ENCODE results near the gene DPM1.
A peak's percentile ranks its signal among the peaks of the same experiment; 100 is the strongest.

Gene DPM1

DNA sequence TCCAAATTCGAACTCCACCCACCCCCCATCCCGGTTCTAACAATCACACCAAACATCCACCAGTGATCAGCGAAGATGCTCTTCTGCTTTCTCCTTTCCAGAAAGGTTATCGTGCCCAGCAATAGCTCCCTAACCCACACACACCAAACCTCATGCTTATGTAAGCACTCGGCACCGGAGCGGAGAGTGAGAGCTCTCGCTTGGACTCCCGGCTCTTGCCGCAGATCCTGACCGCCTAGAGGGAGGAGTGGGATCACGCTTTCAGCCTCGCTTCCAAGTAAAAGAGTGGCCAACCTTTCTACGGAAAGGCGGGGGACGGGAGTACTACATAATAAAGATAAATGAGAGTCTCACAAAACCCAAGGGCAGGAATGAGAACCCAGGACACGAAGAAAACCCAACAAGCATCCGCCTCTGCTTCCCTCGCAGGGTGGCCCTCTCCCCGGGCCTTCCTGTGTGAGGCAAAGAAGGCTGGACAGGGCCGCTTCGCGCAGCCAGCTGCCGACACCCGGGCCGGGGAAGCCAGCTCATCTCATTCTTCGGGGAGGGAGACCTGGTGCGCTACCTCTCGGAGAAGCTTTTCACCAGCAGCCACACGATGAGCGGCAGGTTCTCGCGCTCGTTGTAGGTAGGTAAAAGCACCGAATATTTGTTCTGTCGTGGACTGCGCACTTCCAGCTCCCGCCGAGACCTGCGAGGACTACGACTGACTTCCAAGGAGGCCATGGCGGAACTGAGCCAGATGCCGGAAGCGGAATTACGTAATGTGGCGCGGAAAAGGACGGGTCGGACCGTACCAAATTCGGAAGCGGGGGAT lies at the start of gene DPM1:
DPM1 (minus strand) TSS at position 735 of the 817 bp plus-strand sequence; CDS start at position 726, 9 bp downstream.
- H3K4me3 ChIP-seq, result peak within 1 kb of the TSS; percentile 73 to 95 (median 91)
- peak within 1 kb of the TSS; percentile 70 to 98 (median 94) for H3K27ac ChIP-seq

DNA sequence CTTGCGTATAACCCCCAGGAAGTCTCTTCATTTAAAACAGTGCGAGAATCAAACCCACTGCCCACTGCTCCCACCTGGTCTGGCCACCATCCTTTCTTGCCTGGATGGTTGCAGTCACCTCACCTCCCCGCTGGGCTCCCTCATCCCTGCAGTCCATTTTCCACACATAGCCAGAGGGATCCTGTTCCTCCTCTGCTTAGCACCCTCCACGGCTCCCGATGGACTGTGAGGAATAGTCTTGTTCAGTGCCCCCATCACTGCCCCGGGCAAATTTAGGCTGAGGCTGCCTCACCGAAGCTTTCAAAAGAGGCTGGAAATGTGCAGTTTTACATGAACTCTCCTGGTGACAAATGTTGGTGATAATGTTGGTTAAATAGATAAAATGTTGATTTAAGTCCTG lies 46.9 kb upstream of the DPM1 start:
- no peak overlapping the region for H3K27ac ChIP-seq
- H3K4me3 ChIP-seq, result no peak overlapping the region

- H3K27ac ChIP-seq, result no peak overlapping the region
- H3K4me3 ChIP-seq, result no peak overlapping the region
Measured at GRCh38 chr20:51004781-51005180, 46.4 kb upstream of the DPM1 start.

GRCh38 chr20:51004305-51004727 lies 46.0 kb upstream of the DPM1 start:
- Histone ChIP-seq H3K27ac (no peak overlapping the region), H3K4me3 (no peak overlapping the region)

DNA sequence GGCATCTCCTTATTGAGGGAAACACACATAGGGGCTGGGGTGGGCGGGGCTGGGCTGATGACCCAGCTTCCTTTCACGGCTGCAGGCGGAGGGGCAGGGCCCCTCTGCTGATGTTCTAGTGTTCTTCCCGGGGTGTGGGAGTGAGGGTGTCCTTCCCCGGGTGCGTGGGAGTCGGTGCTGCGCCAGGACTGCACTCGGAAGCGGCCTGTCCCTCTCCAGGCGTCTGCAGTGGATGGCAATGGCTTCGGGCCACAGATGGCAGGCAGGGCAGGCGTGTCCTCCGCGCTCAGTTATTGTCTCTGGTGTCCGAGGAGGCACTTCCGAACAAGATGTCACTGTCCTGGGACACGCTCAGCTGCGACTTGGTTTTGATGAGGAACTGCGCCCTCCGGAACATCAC lies 45.4 kb upstream of the DPM1 start:
- Histone ChIP-seq H3K4me3 (no peak overlapping the region), H3K27ac (no peak overlapping the region)

DNA sequence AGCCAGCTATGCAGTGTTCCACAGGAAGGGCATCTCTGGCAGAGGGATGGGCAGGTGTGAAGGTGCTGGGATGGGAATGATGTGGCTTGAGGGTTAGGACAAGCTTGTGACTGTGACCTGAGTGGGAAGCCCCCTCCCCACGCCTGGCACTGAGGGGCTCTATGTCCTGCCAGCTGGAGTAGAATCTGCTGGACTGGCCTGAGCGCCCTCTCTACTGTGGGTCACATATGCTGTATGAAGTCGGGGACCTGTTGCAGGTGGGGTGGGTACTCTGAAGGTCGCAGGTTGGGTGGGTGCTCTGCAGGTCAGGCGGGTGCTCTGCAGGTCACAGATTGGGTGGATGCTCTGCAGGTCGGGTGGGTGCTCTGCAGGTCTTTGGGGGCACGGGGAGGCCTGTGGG lies 44.3 kb upstream of the DPM1 start:
- Histone ChIP-seq H3K4me3 (no peak overlapping the region), H3K27ac (no peak overlapping the region)

- H3K27ac ChIP-seq, result no peak overlapping the region
- H3K4me3 ChIP-seq, result no peak overlapping the region
Measured at GRCh38 chr20:51001430-51002265, 43.3 kb upstream of the DPM1 start.

GRCh38 chr20:50999355-50999754 lies 41.0 kb upstream of the DPM1 start:
- Histone ChIP-seq H3K27ac (no peak overlapping the region), H3K4me3 (no peak overlapping the region)

DNA sequence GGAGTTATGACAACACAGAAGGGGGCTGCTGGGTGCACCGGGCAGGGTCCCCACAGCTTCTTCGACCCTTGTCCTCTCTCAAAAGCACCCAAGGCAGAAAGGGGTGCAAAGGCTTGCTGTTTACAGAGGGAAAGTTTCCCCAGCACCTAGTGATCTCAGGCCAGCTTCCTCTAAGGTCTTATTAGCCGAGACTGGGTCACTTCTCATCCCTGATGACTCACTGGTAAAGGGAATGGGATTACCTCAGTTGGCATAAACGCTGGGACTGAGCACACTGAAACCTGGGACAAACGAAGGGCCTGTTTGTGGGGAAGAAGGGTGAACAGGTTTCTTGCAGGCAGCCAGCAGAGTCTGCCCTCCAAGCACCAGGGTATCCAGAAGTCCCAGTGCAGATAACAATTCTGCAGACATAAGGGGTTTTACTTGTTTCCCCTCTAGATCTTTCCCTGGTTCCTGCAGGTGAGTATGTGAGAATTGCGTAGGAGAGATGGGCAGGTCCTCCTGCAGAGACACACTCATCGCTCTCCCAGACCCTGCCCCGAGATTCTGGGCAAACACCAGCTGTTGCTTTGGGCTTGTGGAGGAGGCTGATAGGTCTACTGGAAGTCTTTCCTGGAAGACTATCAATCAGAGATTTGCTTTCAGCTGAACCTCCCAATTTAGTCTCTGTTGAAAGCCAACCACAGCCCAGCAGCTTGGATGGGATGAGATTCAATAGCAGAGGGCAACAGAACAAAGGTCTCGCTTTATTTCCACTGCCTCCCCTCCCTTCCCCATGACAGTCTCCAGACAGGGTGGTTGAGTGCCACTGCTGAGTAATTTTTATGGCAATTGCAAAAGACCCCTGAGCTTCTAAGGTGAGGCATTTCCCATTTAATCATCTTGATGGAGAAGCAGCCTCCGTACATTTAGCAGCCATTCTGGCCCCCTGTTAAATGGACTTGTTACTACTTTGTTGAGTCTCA lies 38.9 kb upstream of the DPM1 start:
- no peak overlapping the region for H3K27ac ChIP-seq
- H3K4me3 ChIP-seq, result no peak overlapping the region

GRCh38 chr20:50995506-50995905 lies 37.2 kb upstream of the DPM1 start:
- Histone ChIP-seq H3K27ac (no peak overlapping the region), H3K4me3 (no peak overlapping the region)

DNA sequence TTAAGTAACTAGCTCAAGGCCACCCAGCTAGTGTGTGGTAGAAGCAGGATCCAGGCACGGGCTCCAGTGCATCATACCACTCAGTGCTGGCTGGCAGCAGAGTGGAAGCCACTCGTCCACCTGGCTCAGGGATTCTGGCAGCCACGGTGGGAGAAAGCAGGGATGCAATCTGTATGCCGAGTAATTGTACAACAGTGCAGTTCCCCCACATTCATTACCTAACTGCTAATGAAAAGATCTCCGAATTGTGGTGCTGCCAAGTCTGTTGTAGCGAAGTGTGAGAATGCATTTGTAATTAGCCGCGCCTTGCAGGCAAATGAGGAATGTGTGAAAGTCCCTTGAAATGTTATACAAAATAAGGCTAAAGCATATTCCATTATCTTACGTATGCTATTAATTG lies 35.5 kb upstream of the DPM1 start:
- Histone ChIP-seq H3K4me3 (no peak overlapping the region), H3K27ac (no peak overlapping the region)

DNA sequence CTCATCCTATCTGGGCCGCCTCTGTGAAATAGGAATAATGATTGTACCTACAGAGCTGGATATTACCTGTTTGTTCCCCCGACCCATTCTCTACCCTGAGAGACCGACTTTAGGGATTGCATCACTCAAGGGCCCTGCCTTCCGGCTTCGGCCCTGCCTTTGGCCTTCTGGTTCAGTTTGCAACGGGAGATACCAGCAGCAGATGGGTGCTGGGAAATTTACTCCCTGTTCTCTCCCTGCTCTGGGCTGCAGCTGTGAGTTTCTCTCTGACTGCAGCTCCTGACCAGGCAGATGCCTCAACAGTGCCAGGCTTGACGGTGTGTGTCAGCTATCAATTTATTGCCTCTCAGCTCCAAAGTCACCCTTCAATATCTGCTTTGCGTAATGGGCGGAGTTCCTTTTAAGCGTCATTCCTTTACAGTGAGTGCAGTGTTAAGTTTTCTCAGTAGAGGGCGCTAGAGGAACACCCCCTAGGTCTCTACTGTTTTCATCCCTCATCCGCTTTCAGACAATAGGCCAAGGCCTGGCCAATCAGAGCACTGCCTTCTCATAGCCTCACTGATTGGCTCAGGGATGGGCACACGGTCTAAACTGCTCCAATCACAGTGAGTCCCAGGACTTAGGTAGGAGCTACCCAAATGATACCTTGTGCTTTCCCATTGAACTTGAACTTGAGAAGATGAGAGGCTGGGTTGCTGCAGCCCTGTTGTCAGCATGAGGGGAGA lies 34.6 kb upstream of the DPM1 start:
- H3K4me3 ChIP-seq, result no peak overlapping the region

DNA sequence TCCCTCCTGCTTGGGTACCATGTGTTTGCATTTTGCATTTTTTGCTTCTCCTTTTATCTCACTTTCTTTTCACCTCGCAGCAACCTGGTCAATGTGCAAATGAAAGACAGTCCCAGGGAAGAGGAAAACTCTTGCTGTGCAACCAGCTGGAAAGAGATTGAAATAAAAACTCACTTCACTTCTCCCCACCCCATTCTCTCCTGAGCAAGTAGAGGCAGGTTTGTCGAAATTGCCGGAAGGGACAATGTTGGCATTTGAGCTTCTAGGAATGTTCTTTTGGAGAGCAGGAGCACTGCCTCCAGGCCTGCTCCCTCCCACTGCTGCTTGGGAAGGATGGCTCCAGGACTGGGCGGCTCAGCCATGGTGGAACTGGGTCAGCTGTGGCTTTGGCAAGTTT lies 34.0 kb upstream of the DPM1 start:
- Histone ChIP-seq H3K4me3 (no peak overlapping the region), H3K27ac (no peak overlapping the region)

More for the DNA sequence above, 34.6 kb upstream of the DPM1 start:
- H3K27ac ChIP-seq, result no peak overlapping the region

DNA sequence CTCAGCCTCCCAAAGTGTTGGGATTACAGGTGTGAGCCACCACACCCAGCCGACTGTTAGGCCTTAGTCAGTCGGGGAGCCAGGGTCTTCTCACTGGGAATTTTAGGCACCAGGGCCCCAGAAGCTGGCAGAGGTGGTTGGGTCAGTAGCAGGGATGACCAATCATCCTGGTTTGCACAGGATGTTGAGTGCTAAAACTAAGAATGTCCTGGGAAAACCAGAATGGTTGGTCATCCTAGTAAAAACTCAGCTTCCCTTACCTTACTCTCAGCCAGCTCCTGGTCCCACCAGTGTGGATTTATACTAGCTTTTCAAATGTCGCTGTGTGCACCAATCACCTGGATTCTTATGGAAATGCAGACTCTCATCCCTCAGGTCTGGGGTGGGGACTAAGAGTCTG lies 32.7 kb upstream of the DPM1 start:
- no peak overlapping the region for H3K4me3 ChIP-seq
- H3K27ac ChIP-seq, result no peak overlapping the region

GRCh38 chr20:50987493-50988210 lies 29.3 kb upstream of the DPM1 start:
- H3K4me3 ChIP-seq, result no peak overlapping the region
- no peak overlapping the region for H3K27ac ChIP-seq

DNA sequence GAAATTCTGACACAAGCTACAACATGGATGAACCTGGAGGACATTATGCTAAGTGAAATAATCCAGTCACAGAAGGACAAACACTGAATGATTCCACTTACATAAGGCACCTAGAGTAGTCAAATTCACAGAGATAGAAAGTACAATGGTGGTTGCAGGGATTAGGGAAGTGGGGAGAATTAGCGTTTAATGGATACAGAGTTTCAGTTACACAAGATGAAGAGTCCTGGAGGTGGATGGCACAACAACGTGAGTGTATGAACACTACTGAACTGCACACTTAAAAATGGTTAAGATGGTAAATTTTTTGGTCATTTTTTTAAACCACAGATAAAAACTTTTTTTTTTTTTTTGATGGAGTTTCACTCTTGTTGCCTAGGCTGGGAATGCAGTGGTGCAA lies 25.0 kb upstream of the DPM1 start:
- H3K4me3 ChIP-seq, result no peak overlapping the region
- H3K27ac ChIP-seq, result no peak overlapping the region

DNA sequence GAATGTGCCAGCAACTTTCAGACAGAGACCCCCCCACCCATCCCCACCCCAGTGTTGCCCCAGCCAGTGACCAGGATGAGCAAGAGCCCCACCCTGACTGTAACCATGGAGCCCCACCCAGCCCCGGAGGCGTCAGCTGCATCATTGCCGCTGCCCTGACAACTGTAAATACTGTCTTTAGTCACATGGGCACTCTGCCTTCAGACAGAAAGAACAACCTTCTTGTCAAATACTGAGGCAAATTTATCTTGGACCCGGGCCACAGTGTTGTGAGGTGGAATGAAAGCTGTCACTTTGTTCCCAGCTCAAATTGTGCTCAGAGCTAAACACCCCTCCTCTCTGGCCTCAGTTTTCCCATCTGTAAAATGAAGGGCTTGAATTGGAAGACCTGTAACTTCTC lies 24.0 kb upstream of the DPM1 start:
- Histone ChIP-seq H3K4me3 (no peak overlapping the region), H3K27ac (peak overlapping the region in 4 of 21 experiments; percentile 5 to 73 (median 32))

DNA sequence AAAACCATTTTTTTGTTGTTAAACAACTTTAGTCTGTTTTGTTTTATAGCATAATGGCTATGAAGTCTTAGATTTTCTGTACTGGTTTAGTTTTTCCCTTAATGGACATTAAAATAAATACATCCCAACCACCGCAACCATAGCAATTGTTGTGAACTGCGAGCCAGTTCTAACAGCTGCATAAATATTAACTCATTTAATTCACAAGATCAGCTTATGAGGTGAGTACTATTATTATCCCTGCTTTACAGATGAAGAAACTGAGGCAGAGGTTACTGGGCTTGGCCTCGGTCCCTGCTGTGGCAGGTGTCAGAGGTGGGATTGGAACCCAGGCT lies 23.3 kb upstream of the DPM1 start:
- Histone ChIP-seq H3K4me3 (no peak overlapping the region), H3K27ac (peak overlapping the region in 5 of 21 experiments; percentile 5 to 73 (median 27))
